Cardiac ventricle fibroblast (primary cell): ENCODE data around the gene TRPM1. TPM values are rescaled to one million over a fixed set of nuclear protein-coding genes. Genes with fewer than 3 reads are reported as not detected.

Experiments
- total RNA-seq: library from RNA; depleted of rRNA; stranded (reverse); fragments of >200 nt; gene quantifications from 2 replicates; pipeline ENCODE4 v1.2.3, GENCODE V29; 2015

The TRPM1 gene
- total RNA-seq, result not detected in 2 replicates

DNA sequence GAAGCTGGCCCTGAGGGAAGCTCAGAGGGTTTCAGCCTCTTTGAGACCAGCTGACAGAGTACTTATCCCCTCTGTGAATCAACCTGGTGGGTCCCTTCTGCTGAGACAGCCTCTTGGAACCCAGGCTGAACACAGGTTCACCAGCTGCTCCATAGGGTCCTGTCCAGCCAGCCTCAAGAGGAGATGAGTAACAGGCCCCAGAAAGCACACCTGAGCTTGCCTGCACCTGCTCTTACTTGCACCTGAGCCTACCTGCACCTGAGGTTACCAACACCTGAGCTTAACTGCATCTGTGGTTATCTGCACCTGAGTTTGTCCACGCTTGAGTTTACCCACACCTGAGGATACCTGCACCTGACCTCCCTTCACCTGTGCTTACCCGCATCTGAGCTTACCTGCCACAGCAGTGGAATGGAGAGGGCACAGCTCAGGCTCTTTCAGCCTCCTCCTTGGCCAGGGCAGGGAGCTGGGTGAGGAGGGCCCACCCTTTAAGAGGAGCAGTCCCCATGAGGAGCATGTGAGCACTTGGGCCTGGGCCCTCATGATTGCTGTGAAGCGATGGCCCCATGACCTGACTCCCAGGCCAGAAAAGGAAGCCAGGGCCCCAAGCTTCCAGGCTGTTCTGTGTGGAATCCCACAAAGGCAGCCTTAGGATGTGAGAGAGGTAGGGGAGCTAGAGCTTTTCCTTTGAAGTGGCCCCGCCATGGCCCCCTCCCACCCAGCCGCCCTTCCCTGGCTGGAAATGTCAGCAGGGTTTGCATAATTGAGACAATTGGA is at the start of gene TRPM1:
TSS of gene TRPM1 (minus strand) at position 464 of the 777 bp plus-strand sequence. CDS start 20,370 bp downstream, outside the sequence.

DNA sequence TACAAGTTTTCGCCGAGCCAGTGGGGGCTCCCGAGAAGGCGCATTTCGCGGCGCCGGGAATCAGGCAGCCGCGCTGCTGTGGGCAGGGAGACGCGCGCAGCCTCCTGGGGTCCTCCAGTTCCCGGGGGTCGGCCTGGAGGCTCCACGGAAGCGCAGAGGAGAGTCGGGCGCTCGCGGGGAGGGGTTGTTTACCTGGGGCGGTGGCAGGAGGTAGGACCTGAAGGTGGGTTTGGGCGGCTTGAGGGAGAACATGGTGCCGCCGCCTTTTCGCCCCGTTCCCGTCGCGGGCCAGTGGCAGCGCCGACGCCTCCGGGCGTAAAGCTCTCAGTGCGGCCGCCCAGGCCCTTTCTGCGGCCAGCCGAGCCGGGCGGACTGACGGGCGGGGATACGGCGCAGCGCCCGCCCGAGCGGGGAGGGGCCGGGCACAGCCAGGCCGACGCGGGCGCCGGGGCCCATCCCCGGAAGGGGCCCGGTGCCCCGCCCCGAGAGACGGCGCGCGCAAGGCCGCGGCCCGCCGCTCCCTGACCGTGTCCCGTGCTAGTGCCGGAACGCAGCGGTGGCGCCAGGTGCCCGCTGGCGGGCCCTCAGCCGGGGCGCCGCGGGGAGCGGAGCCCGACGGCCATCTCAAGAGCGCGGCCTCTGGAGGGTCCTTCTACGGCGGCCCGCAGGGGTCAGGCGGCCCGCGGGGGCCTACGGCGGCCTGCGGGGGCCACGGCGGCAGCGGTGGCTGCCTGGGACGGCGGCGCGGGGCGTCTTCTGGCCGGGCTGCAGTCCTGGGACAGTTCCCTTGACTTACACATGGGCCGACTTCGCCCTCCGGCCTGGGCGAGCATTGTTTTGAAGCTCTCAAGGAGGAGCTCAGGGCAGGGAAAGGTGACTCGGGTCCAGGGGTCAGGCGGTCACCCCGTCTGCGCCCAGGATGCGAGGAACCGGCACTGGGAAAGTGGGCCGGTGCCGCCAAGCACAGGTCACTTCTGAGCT is 110.0 kb downstream of the TRPM1 start, which contains the start of gene MTMR10:
TSS of gene MTMR10 (minus strand) at position 374 of the 981 bp plus-strand sequence. CDS start at position 252, 122 bp downstream.

Other genes starting within 250 kb of the TRPM1 start
- 10.6 and 12.4 TPM in 2 replicates for gene FAN1, start 197.8 kb downstream of the TRPM1 start, total RNA-seq
- gene MTMR10, start 110.1 kb downstream of the TRPM1 start, total RNA-seq, result 11.0 and 11.5 TPM in 2 replicates
- gene KLF13, start 225.1 kb upstream of the TRPM1 start, total RNA-seq, result 40.1 and 40.7 TPM in 2 replicates